Panc1 (cell line): ENCODE results near the gene ADCK2. TPM values are rescaled to one million over a fixed set of nuclear protein-coding genes. Genes with fewer than 3 reads are reported as not detected.

Experiments used
- ATAC-seq: fragments of 200-7000 bp; cut with Tn5 transposase; 2 replicates; pipeline ENCODE4 v1.9.1; 2020; ENCODE audit warnings: mild to moderate bottlenecking, moderate library complexity
- BruUV-seq: library from RNA; stranded (reverse); fragments of 400-500 nt; replicated peaks from 2 replicates; lab custom pipeline; 2021; lab: Mats Ljungman, UMichigan
- CTCF ChIA-PET: fragments of 300-600 bp; sonication (Branson Sonifier 250); formaldehyde crosslinking; loops from one replicate; lab custom pipeline; 2022; ENCODE audit warnings: antibody characterized with exemption; lab: Charles Lee
- POLR2A ChIA-PET: fragments of 300-600 bp; sonication (Branson Sonifier 250); formaldehyde crosslinking; loops from one replicate; lab custom pipeline; 2022; ENCODE audit warnings: antibody characterized with exemption; lab: Charles Lee
- DNase-seq: peaks from one replicate; pipeline ENCODE4 v3.0.0-alpha.2; 2010; ENCODE audit warnings: low read depth, low spot score
- H3K27ac ChIP-seq: 2 replicates; pipeline ENCODE4 v1.5.1; 2011; ENCODE audit warnings: mild to moderate bottlenecking, low read length, inconsistent platforms
- H3K27me3 ChIP-seq: fragments of 200-500 bp; sonication (Bioruptor generic); 2 replicates; pipeline ENCODE4 v1.6.0; 2014; ENCODE audit warnings: low read length, inconsistent platforms; ENCODE audit not compliant: control insufficient read depth, insufficient read depth
- H3K36me3 ChIP-seq: fragments of 200-500 bp; sonication (Bioruptor generic); 2 replicates; pipeline ENCODE4 v1.5.1; 2014; ENCODE audit warnings: inconsistent platforms, mild to moderate bottlenecking, low read length, moderate library complexity; ENCODE audit not compliant: control insufficient read depth, insufficient read depth
- H3K4me1 ChIP-seq: 2 replicates; pipeline ENCODE4 v1.5.1; 2011; ENCODE audit warnings: inconsistent platforms, mild to moderate bottlenecking, low read length, moderate library complexity; ENCODE audit not compliant: control insufficient read depth, insufficient read depth
- H3K4me3 ChIP-seq, 2 experiments: 2 replicates each; pipeline ENCODE4 v1.5.1; 2011 to 2012; ENCODE audit warnings: low read depth in 2 of 2, low read length in 2 of 2, mild to moderate bottlenecking in 2 of 2, inconsistent platforms in 1 of 2, moderate library complexity in 1 of 2
- H3K9me3 ChIP-seq: fragments of 200-500 bp; sonication (Bioruptor generic); 2 replicates; pipeline ENCODE4 v1.5.1; 2014; ENCODE audit warnings: low read depth, mild to moderate bottlenecking, inconsistent platforms, low read length, moderate library complexity; ENCODE audit not compliant: control insufficient read depth, insufficient read depth
- POLR2AphosphoS5 ChIP-seq: IDR thresholded peaks from 2 replicates; pipeline ENCODE4 v1.6.1; 2012; ENCODE audit warnings: mild to moderate bottlenecking, low read depth, low read length, moderate library complexity
- SIN3A ChIP-seq: IDR thresholded peaks from 2 replicates; pipeline ENCODE4 v1.6.1; 2012; ENCODE audit warnings: low read depth, mild to moderate bottlenecking, low read length, moderate library complexity, borderline replicate concordance; ENCODE audit not compliant: insufficient read depth
- TCF7L2 ChIP-seq: IDR thresholded peaks from 2 replicates; pipeline ENCODE4 v1.6.1; 2011; ENCODE audit warnings: mild to moderate bottlenecking, low read depth, low read length, inconsistent platforms
- in situ Hi-C: cut with HindIII; loops from 2 replicates; pipeline ENCODE4 v1.10.0; 2016; ENCODE audit warnings: low sequenced_read_pairs, low pct_unique_long_range_greater_than_20kb
- intact Hi-C: fragments of 100-400 bp; cut with micrococcal nuclease; formaldehyde crosslinking; loops from one replicate; pipeline ENCODE4 v1.10.0; 2022; ENCODE audit not compliant: unreplicated experiment
- total RNA-seq: library from RNA; stranded (reverse); gene quantifications from one replicate; pipeline ENCODE4 v1.2.1, GENCODE V29; 2021; ENCODE audit not compliant: unreplicated experiment
- TF ChIP-seq, protein P1 (sequence below): fragments of 450-650 bp; IDR thresholded peaks from 2 replicates; pipeline ENCODE4 v1.5.1; 2017; ENCODE audit warnings: mild to moderate bottlenecking
- TF ChIP-seq, protein P2 (sequence below), 2 experiments: IDR thresholded peaks; 2 replicates each; pipeline ENCODE4 v1.6.1; 2011 to 2012; ENCODE audit warnings: low read depth in 2 of 2, control low read depth in 1 of 2, low read length in 1 of 2, mild to moderate bottlenecking in 1 of 2, moderate library complexity in 1 of 2; ENCODE audit not compliant: insufficient read depth in 1 of 2

The ADCK2 gene
- total RNA-seq, 1 experiment from 2014 or later, result 21.6 TPM

- intact Hi-C loops (loop anchor here (10.0 kb wide), 1 partner anchor 310 kb away; no protein-coding TSS in a partner anchor), in situ Hi-C loops (no loop called here)
- no peaks in the 10 kb centered on the region for H3K9me3 ChIP-seq
- no peaks in the 10 kb centered on the region for H3K27me3 ChIP-seq
- TF ChIP-seq, protein P1, sequence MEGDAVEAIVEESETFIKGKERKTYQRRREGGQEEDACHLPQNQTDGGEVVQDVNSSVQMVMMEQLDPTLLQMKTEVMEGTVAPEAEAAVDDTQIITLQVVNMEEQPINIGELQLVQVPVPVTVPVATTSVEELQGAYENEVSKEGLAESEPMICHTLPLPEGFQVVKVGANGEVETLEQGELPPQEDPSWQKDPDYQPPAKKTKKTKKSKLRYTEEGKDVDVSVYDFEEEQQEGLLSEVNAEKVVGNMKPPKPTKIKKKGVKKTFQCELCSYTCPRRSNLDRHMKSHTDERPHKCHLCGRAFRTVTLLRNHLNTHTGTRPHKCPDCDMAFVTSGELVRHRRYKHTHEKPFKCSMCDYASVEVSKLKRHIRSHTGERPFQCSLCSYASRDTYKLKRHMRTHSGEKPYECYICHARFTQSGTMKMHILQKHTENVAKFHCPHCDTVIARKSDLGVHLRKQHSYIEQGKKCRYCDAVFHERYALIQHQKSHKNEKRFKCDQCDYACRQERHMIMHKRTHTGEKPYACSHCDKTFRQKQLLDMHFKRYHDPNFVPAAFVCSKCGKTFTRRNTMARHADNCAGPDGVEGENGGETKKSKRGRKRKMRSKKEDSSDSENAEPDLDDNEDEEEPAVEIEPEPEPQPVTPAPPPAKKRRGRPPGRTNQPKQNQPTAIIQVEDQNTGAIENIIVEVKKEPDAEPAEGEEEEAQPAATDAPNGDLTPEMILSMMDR, result no peak; the same call in 1 of the 2 replicates
- DNase-seq (no peak), ATAC-seq (0 out of 2 replicates have a peak, but pooled peaks have one; percentile 46)
- POLR2A ChIA-PET, result no interaction called here
- no peaks in the 10 kb centered on the region for H3K36me3 ChIP-seq
- no peak overlapping the region for H3K27ac ChIP-seq
- no peaks in the 10 kb centered on the region; the same call in 1 of the 2 replicates for H3K4me1 ChIP-seq
- CTCF ChIA-PET, result interaction anchor here (1.5 kb wide), 1 partner anchor 309 kb away, joined by 4 read pairs; no protein-coding TSS in a partner anchor
- no peak overlapping the region for H3K4me3 ChIP-seq
- no TSS peak for BruUV-seq
Observed at GRCh38 chr7:140674899-140675701, 2.4 kb downstream of the ADCK2 start.

- POLR2A ChIA-PET, result no interaction called here
- no peaks in the 10 kb centered on the region for H3K27me3 ChIP-seq
- TF ChIP-seq SIN3A, result no peak
- no peak for TF ChIP-seq POLR2AphosphoS5
- TF ChIP-seq, protein P1, result no peak
- TF ChIP-seq, protein P2, sequence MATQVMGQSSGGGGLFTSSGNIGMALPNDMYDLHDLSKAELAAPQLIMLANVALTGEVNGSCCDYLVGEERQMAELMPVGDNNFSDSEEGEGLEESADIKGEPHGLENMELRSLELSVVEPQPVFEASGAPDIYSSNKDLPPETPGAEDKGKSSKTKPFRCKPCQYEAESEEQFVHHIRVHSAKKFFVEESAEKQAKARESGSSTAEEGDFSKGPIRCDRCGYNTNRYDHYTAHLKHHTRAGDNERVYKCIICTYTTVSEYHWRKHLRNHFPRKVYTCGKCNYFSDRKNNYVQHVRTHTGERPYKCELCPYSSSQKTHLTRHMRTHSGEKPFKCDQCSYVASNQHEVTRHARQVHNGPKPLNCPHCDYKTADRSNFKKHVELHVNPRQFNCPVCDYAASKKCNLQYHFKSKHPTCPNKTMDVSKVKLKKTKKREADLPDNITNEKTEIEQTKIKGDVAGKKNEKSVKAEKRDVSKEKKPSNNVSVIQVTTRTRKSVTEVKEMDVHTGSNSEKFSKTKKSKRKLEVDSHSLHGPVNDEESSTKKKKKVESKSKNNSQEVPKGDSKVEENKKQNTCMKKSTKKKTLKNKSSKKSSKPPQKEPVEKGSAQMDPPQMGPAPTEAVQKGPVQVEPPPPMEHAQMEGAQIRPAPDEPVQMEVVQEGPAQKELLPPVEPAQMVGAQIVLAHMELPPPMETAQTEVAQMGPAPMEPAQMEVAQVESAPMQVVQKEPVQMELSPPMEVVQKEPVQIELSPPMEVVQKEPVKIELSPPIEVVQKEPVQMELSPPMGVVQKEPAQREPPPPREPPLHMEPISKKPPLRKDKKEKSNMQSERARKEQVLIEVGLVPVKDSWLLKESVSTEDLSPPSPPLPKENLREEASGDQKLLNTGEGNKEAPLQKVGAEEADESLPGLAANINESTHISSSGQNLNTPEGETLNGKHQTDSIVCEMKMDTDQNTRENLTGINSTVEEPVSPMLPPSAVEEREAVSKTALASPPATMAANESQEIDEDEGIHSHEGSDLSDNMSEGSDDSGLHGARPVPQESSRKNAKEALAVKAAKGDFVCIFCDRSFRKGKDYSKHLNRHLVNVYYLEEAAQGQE (IDR thresholded peaks at IDR 0.05; ENCODE audit: insufficient read depth in 1 of 2, low read depth in 2 of 2, low read length in 1 of 2), result no peak
- no peak for TF ChIP-seq TCF7L2
- in situ Hi-C loops, result no loop called here
- no peak for DNase-seq
- BruUV-seq, result no TSS peak
- H3K4me3 ChIP-seq, result no peak overlapping the region
- ATAC-seq, result no peak
- H3K27ac ChIP-seq, result no peak overlapping the region
- CTCF ChIA-PET, result interaction anchor here (1.5 kb wide), 1 partner anchor 308 kb away, joined by 4 read pairs; no protein-coding TSS in a partner anchor
- H3K36me3 ChIP-seq, result no peaks in the 10 kb centered on the region
- intact Hi-C loops, result loop anchor here (10.0 kb wide), 1 partner anchor 309 kb away; no protein-coding TSS in a partner anchor
- H3K9me3 ChIP-seq, result no peaks in the 10 kb centered on the region
- H3K4me1 ChIP-seq, result no peaks in the 10 kb centered on the region; the same call in 1 of the 2 replicates
Observed at GRCh38 chr7:140675726-140676125, 3.0 kb downstream of the ADCK2 start.
